H1 (cell line): ENCODE results near the gene KISS1R. TPM values are rescaled to one million over a fixed set of nuclear protein-coding genes. Genes with fewer than 3 reads are reported as not detected.

Experiments used
- CTCF ChIA-PET: fragments of 300-600 bp; sonication (Branson Sonifier 250); formaldehyde crosslinking; loops from one replicate; lab custom pipeline; 2021; ENCODE audit not compliant: partially characterized antibody; lab: Charles Lee
- POLR2A ChIA-PET: fragments of 300-600 bp; sonication (Branson Sonifier 250); formaldehyde crosslinking; loops from one replicate; lab custom pipeline; 2021; ENCODE audit warnings: inconsistent platforms; ENCODE audit not compliant: partially characterized antibody; lab: Charles Lee
- DNase-seq, 2 experiments: peaks; one replicate each; pipeline versions ENCODE4 v3.0.0 to v3.0.0-alpha.2; 2010 to 2022; ENCODE audit warnings: low spot score in 2 of 2, low read depth in 1 of 2, mixed read lengths in 1 of 2
- FAIRE-seq: peaks from 2 replicates; lab custom pipeline; 2011; peaks lifted over from hg19 to GRCh38; lab: Jason Lieb, UNC
- H2AFZ ChIP-seq: 2 replicates; pipeline ENCODE4 v1.8.1; 2012; ENCODE audit warnings: low read length, inconsistent platforms
- H2AK5ac ChIP-seq: 2 replicates; pipeline ENCODE4 v1.6.1; 2013; ENCODE audit warnings: low read depth, low read length
- H2BK120ac ChIP-seq: replicated peaks from 2 replicates; pipeline ENCODE3; 2013; ENCODE audit warnings: low read depth, low read length, inconsistent platforms
- H2BK12ac ChIP-seq: 2 replicates; pipeline ENCODE4 v1.6.1; 2013; ENCODE audit warnings: low read depth, low read length
- H2BK15ac ChIP-seq: 2 replicates; pipeline ENCODE4 v1.6.1; 2013; ENCODE audit warnings: low read length
- H2BK20ac ChIP-seq: 2 replicates; pipeline ENCODE4 v1.6.1; 2013; ENCODE audit warnings: low read length
- H2BK5ac ChIP-seq: 2 replicates; pipeline ENCODE4 v1.6.1; 2013; ENCODE audit warnings: low read depth, low read length
- H3K14ac ChIP-seq: 2 replicates; pipeline ENCODE4 v1.6.1; 2013; ENCODE audit warnings: inconsistent platforms; ENCODE audit not compliant: insufficient read length
- H3K18ac ChIP-seq: 2 replicates; pipeline ENCODE4 v1.6.1; 2013; ENCODE audit warnings: low read length; ENCODE audit errors: extremely low read depth
- H3K23ac ChIP-seq: 2 replicates; pipeline ENCODE4 v1.6.1; 2013; ENCODE audit warnings: inconsistent platforms; ENCODE audit not compliant: insufficient read length
- H3K23me2 ChIP-seq: 2 replicates; pipeline ENCODE4 v1.6.1; 2013; ENCODE audit warnings: low read depth, low read length
- H3K27ac ChIP-seq: 2 replicates; pipeline ENCODE4 v1.6.1; 2011; ENCODE audit warnings: low read depth, low read length, inconsistent platforms
- H3K27me3 ChIP-seq, 4 experiments: replicated peaks in 1 of 4; 1 replicate in 1 of 4; 2 replicates in 3 of 4; pipeline versions ENCODE4 v1.6.1 to v1.8.1; 2011 to 2013; ENCODE audit warnings: low read length in 3 of 4, mild to moderate bottlenecking in 3 of 4, inconsistent platforms in 2 of 4, mixed read lengths in 2 of 4, moderate library complexity in 1 of 4; ENCODE audit not compliant: control insufficient read depth in 3 of 4, insufficient read depth in 3 of 4; ENCODE audit errors: extremely low read depth in 1 of 4
- H3K36me3 ChIP-seq, 4 experiments: 2 replicates each; pipeline versions ENCODE4 v1.6.1 to v1.8.1; 2011 to 2013; ENCODE audit warnings: mild to moderate bottlenecking in 4 of 4, low read length in 3 of 4, moderate library complexity in 2 of 4, control low read depth in 1 of 4, inconsistent platforms in 1 of 4; ENCODE audit not compliant: insufficient read depth in 4 of 4, control insufficient read depth in 2 of 4
- H3K4ac ChIP-seq: replicated peaks from 2 replicates; pipeline ENCODE3; 2013; ENCODE audit warnings: low read length, low read depth, mixed read lengths, inconsistent platforms; ENCODE audit not compliant: insufficient read length
- H3K4me1 ChIP-seq, 4 experiments: replicated peaks in 1 of 4; 1 replicate in 1 of 4; 2 replicates in 3 of 4; pipeline versions ENCODE4 v1.6.1 to v1.8.1; 2011 to 2013; ENCODE audit warnings: low read length in 3 of 4, inconsistent platforms in 2 of 4, mixed read lengths in 1 of 4; ENCODE audit not compliant: insufficient read depth in 4 of 4, control insufficient read depth in 3 of 4
- H3K4me2 ChIP-seq, 2 experiments: 2 replicates each; pipeline versions ENCODE4 v1.6.1 to v1.8.1; 2011 to 2013; ENCODE audit warnings: low read depth in 2 of 2, low read length in 2 of 2, control low read depth in 1 of 2, inconsistent platforms in 1 of 2, mild to moderate bottlenecking in 1 of 2; ENCODE audit not compliant: insufficient read depth in 1 of 2
- H3K4me3 ChIP-seq, 4 experiments: fragments of 200-600, 300-600 bp in 1 of 4; sonication (generic), shearing (Covaris generic), sonication (Bioruptor Twin) in 1 of 4; 2 replicates each; pipeline versions ENCODE4 v1.5.1 to v1.8.1; 2011 to 2016; ENCODE audit warnings: low read length in 4 of 4, low read depth in 3 of 4, control low read depth in 2 of 4, inconsistent platforms in 2 of 4, mild to moderate bottlenecking in 2 of 4, mixed read lengths in 1 of 4, moderate library complexity in 1 of 4; ENCODE audit not compliant: insufficient read depth in 2 of 4; ENCODE audit errors: extremely low read depth in 1 of 4
- H3K56ac ChIP-seq: replicated peaks from 2 replicates; pipeline ENCODE3; 2013; ENCODE audit warnings: low read depth, mild to moderate bottlenecking, mixed read lengths, low read length, inconsistent platforms; ENCODE audit not compliant: insufficient read length
- H3K79me1 ChIP-seq: 2 replicates; pipeline ENCODE4 v1.6.1; 2013; ENCODE audit warnings: low read depth, low read length, control low read depth
- H3K79me2 ChIP-seq, 2 experiments: 2 replicates each; pipeline versions ENCODE4 v1.6.1 to v1.8.1; 2012 to 2013; ENCODE audit warnings: low read length in 2 of 2, mild to moderate bottlenecking in 2 of 2, inconsistent platforms in 1 of 2; ENCODE audit not compliant: insufficient read depth in 2 of 2, control insufficient read depth in 1 of 2
- H3K9ac ChIP-seq, 4 experiments: replicated peaks in 1 of 4; 1 replicate in 1 of 4; 2 replicates in 3 of 4; pipeline versions ENCODE4 v1.6.1 to v1.8.1; 2011 to 2013; ENCODE audit warnings: low read depth in 3 of 4, low read length in 3 of 4, control low read depth in 2 of 4, mild to moderate bottlenecking in 2 of 4, moderate library complexity in 2 of 4, inconsistent platforms in 1 of 4; ENCODE audit errors: extremely low read depth in 1 of 4
- H3K9me3 ChIP-seq, 2 experiments: 2 replicates each; pipeline versions ENCODE4 v1.6.1 to v1.8.1; 2012 to 2013; ENCODE audit warnings: mild to moderate bottlenecking in 2 of 2, moderate library complexity in 2 of 2, control low read depth in 1 of 2, inconsistent platforms in 1 of 2, low read depth in 1 of 2, low read length in 1 of 2, mixed read lengths in 1 of 2; ENCODE audit not compliant: insufficient read depth in 2 of 2
- H4K20me1 ChIP-seq, 2 experiments: replicated peaks in 1 of 2; 2 replicates each; pipeline versions ENCODE3 to v1.8.1; 2011 to 2013; ENCODE audit warnings: inconsistent platforms in 2 of 2, low read length in 2 of 2, mild to moderate bottlenecking in 1 of 2; ENCODE audit not compliant: insufficient read depth in 2 of 2, control insufficient read depth in 1 of 2
- H4K5ac ChIP-seq: 2 replicates; pipeline ENCODE4 v1.6.1; 2013; ENCODE audit warnings: low read length, low read depth, mixed read lengths, inconsistent platforms; ENCODE audit not compliant: insufficient read length
- H4K8ac ChIP-seq: 2 replicates; pipeline ENCODE4 v1.8.0; 2013; ENCODE audit warnings: mild to moderate bottlenecking, moderate library complexity, low read length, inconsistent platforms; ENCODE audit not compliant: insufficient read depth; ENCODE audit errors: extremely low read depth
- H4K91ac ChIP-seq: replicated peaks from 2 replicates; pipeline ENCODE3; 2013; ENCODE audit warnings: low read length, mixed read lengths, inconsistent platforms; ENCODE audit not compliant: insufficient read length
- CTBP2 ChIP-seq: IDR thresholded peaks from 2 replicates; pipeline ENCODE4 v1.7.0; 2011; ENCODE audit warnings: borderline replicate concordance, mild to moderate bottlenecking, moderate library complexity, mixed read lengths, low read length; ENCODE audit not compliant: insufficient read depth, insufficient read length
- CTCF ChIP-seq, 3 experiments: IDR thresholded peaks; 1 replicate in 2 of 3; 2 replicates in 1 of 3; pipeline versions ENCODE4 v1.5.1 to v1.6.1; 2011; ENCODE audit warnings: low read length in 3 of 3, mild to moderate bottlenecking in 3 of 3, inconsistent platforms in 2 of 3, low read depth in 1 of 3, moderate library complexity in 1 of 3; ENCODE audit not compliant: insufficient read depth in 1 of 3; ENCODE audit errors: control extremely low read depth in 1 of 3
- KDM4A ChIP-seq: IDR thresholded peaks from one replicate; pipeline ENCODE4 v1.7.1; 2012; ENCODE audit warnings: low read depth, mild to moderate bottlenecking, moderate library complexity, low read length, inconsistent platforms; ENCODE audit not compliant: severe bottlenecking
- NRF1 ChIP-seq: IDR thresholded peaks from 2 replicates; pipeline ENCODE4 v1.6.1; 2011; ENCODE audit warnings: mild to moderate bottlenecking, low read depth, low read length, improper control_type of control experiment
- POU5F1 ChIP-seq: IDR thresholded peaks from 2 replicates; pipeline ENCODE4 v1.6.1; 2011; ENCODE audit warnings: low read depth, mild to moderate bottlenecking, low read length, moderate library complexity
- RAD21 ChIP-seq, 2 experiments: IDR thresholded peaks in 1 of 2; conservative IDR thresholded peaks in 1 of 2; 2 replicates each; pipeline ENCODE4 v1.6.1; 2011; ENCODE audit warnings: low read depth in 2 of 2, low read length in 2 of 2, improper control_type of control experiment in 1 of 2, inconsistent platforms in 1 of 2, mild to moderate bottlenecking in 1 of 2, moderate library complexity in 1 of 2
- SAP30 ChIP-seq: fragments of 300-600 bp; sonication (generic); IDR thresholded peaks from 2 replicates; pipeline ENCODE4 v1.7.1; 2012; ENCODE audit warnings: low read length, moderate library complexity, mild to moderate bottlenecking, inconsistent platforms; ENCODE audit not compliant: insufficient read depth, insufficient replicate concordance
- SUZ12 ChIP-seq: fragments of 200-600 bp; sonication (generic); IDR thresholded peaks from 2 replicates; pipeline ENCODE4 v1.6.1; 2012; ENCODE audit warnings: mild to moderate bottlenecking, inconsistent platforms, low read length, moderate library complexity, mixed read lengths
- YY1 ChIP-seq: IDR thresholded peaks from 2 replicates; pipeline ENCODE4 v1.6.1; 2011; ENCODE audit warnings: low read depth, mild to moderate bottlenecking, low read length
- WGBS, 2 experiments: shearing (Covaris generic) in 1 of 2; methylation state at CpG; one replicate each; pipeline versions ENCODE4 v1.1.6 to v1.1.7; 2013 to 2015; ENCODE audit warnings: low lambda C conversion rate in 2 of 2, mixed read lengths in 2 of 2, inconsistent platforms in 1 of 2, low coverage in 1 of 2, missing lambda C conversion rate in 1 of 2; ENCODE audit not compliant: insufficient replicate concordance in 2 of 2, insufficient coverage in 1 of 2, insufficient read length in 1 of 2; ENCODE audit errors: extremely low coverage in 1 of 2, missing lambda C conversion rate in 1 of 2; 5-methylcytosine and 5-hydroxymethylcytosine counted together
- polyA plus RNA-seq, 7 experiments: library from polyadenylated mRNA; depleted of rRNA in 3 of 7; stranded (reverse) in 5 of 7; unstranded in 2 of 7; fragments of >200 nt in 5 of 7; fragments of 200-250 nt in 2 of 7; gene quantifications; 1 replicate in 5 of 7; 2 replicates in 1 of 7; 4 replicates in 1 of 7; pipeline versions ENCODE4 v1.2.1 to v1.2.3, GENCODE V29; 2011 to 2013; ENCODE audit warnings: missing spikeins in 2 of 7, mixed read lengths in 2 of 7
- total RNA-seq: library from RNA; stranded (reverse); fragmentation: NEBNext Ultra II Directional; extraction: Animal tissue kit (Norgen Biotek cat#: 25700); gene quantifications from 2 replicates; pipeline ENCODE4 v1.2.1, GENCODE V29; 2021

The KISS1R gene
- total and polyA plus RNA-seq, 2 of the 8 experiments (the other 6 are each of a cell fraction or from before 2014, with no cell fraction given), result 2.3 to 2.7 TPM

- H4K20me1 ChIP-seq, result peaks cover 4 to 36% of the 10 kb centered on the region in 2 experiments
- DNase-seq, result no peak
- no peak overlapping the region for H2AFZ ChIP-seq
- H3K4me1 ChIP-seq, result no peaks in the 10 kb centered on the region
- ChIA-PET CTCF (interaction anchor here (0.7 to 1.5 kb wide), 4 partner anchors 10 to 199 kb away, joined by 3 to 4 read pairs (median 4); no protein-coding TSS in a partner anchor), POLR2A (interaction anchor here (1.1 to 1.3 kb wide), 3 partner anchors 9 to 11 kb away, joined by 3 read pairs; no protein-coding TSS in a partner anchor)
- no peak overlapping the region for H3K23ac ChIP-seq
- H2BK20ac ChIP-seq, result no peak overlapping the region
- H2BK120ac ChIP-seq, result no peak overlapping the region
- H4K91ac ChIP-seq, result no peak overlapping the region
- no peak overlapping the region for H3K18ac ChIP-seq
- no peak overlapping the region for H4K5ac ChIP-seq
- H3K27ac ChIP-seq, result no peak overlapping the region
- H4K8ac ChIP-seq, result no peak overlapping the region
- no peak overlapping the region for H3K4me3 ChIP-seq
- no peak overlapping the region for H3K56ac ChIP-seq
- H3K23me2 ChIP-seq, result no peaks in the 10 kb centered on the region
- no peak overlapping the region for H3K9ac ChIP-seq
- FAIRE-seq, result no peak
- H3K27me3 ChIP-seq, result no peaks in the 10 kb centered on the region
- peaks cover 23% of the 10 kb centered on the region for H3K79me1 ChIP-seq
- peaks cover 5 to 38% of the 10 kb centered on the region in 2 experiments for H3K79me2 ChIP-seq
- no peaks in the 10 kb centered on the region for H3K9me3 ChIP-seq
- no peak overlapping the region for H2BK12ac ChIP-seq
- H2AK5ac ChIP-seq, result no peak overlapping the region
- no peak overlapping the region for H3K4ac ChIP-seq
- no peak overlapping the region for H2BK5ac ChIP-seq
- no peak overlapping the region for H2BK15ac ChIP-seq
- H3K14ac ChIP-seq, result no peak overlapping the region
- 96% methylated on average over 13 of the region's 17 CpGs; no CpG with 5 or more reads in 1 of the 2 experiments for WGBS, 2 experiments
- no peak overlapping the region for H3K4me2 ChIP-seq
- peaks cover 0 to 12% (median 3%) of the 10 kb centered on the region in 4 experiments; a peak in 3 of 8 replicates for H3K36me3 ChIP-seq
- TF ChIP-seq CTCF (IDR thresholded peaks at IDR 0.05; ENCODE audit: control extremely low read depth in 1 of 3, insufficient read depth in 1 of 3, low read depth in 1 of 3, low read length in 3 of 3) (no peak), SUZ12 (no peak), CTBP2 (no peak), YY1 (no peak), NRF1 (no peak), POU5F1 (no peak), RAD21 (IDR thresholded peaks at IDR 0.05 in 1 of 2, conservative IDR thresholded peaks at IDR 0.05 in 1 of 2; ENCODE audit: low read depth in 2 of 2, low read length in 2 of 2) (no peak), SAP30 (no peak), KDM4A (no peak)
Observed at GRCh38 chr19:943551-944170, 26.5 kb downstream of the KISS1R start.
